ENCODE results near the gene EGR2.

DNA sequence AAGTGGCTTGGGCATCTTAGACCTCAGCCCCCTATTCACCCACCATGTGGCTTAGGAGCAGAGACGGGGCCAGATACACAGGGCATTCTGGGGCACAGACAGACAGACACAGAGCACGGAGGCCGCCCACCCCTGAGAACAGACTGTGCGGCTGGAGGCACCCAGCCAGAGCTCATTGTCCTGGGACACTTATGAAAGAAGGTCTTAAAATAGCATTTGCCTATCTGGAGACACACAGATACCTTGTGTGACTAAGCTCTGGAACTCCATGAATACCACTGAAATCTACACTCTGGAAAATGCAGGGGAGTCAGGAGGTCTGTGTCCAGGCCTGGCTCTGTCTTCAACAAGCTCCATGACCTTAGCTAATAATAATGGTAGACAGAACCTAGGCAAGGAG lies 53.0 kb downstream of the EGR2 start:
- TF ChIP-seq KDM5A (IDR thresholded peaks at IDR 0.05) (no peak), POLR2A (IDR thresholded peaks at IDR 0.05; ENCODE audit: low read length) (no peak), JUNB (IDR thresholded peaks at IDR 0.05) (no peak), JUN (IDR thresholded peaks at IDR 0.05) (no peak), SMC3 (IDR thresholded peaks at IDR 0.05) (no peak), ZNF302 (CRISPR knock-in tag; IDR thresholded peaks at IDR 0.05) (no peak), FOXS1 (CRISPR knock-in tag; IDR thresholded peaks at IDR 0.05) (no peak)
- TF ChIP-seq, protein P1, sequence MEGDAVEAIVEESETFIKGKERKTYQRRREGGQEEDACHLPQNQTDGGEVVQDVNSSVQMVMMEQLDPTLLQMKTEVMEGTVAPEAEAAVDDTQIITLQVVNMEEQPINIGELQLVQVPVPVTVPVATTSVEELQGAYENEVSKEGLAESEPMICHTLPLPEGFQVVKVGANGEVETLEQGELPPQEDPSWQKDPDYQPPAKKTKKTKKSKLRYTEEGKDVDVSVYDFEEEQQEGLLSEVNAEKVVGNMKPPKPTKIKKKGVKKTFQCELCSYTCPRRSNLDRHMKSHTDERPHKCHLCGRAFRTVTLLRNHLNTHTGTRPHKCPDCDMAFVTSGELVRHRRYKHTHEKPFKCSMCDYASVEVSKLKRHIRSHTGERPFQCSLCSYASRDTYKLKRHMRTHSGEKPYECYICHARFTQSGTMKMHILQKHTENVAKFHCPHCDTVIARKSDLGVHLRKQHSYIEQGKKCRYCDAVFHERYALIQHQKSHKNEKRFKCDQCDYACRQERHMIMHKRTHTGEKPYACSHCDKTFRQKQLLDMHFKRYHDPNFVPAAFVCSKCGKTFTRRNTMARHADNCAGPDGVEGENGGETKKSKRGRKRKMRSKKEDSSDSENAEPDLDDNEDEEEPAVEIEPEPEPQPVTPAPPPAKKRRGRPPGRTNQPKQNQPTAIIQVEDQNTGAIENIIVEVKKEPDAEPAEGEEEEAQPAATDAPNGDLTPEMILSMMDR (IDR thresholded peaks at IDR 0.05) = no peak
